Ishikawa (cell line): Measurements from ENCODE around the gene RYR3.

Experiments
- CEBPB ChIP-seq: IDR thresholded peaks from 2 replicates; pipeline ENCODE4 v1.6.1; 2012
- CREB1 ChIP-seq: IDR thresholded peaks from 2 replicates; pipeline ENCODE4 v1.6.1; 2012; ENCODE audit warnings: low read depth
- EGR1 ChIP-seq: IDR thresholded peaks from 2 replicates; pipeline ENCODE4 v1.6.1; 2012
- EP300 ChIP-seq: IDR thresholded peaks from 2 replicates; pipeline ENCODE4 v1.6.1; 2012; ENCODE audit warnings: borderline replicate concordance
- FOXM1 ChIP-seq: IDR thresholded peaks from 2 replicates; pipeline ENCODE4 v1.6.1; 2012; ENCODE audit warnings: low read depth, borderline replicate concordance
- NFIC ChIP-seq: IDR thresholded peaks from 2 replicates; pipeline ENCODE4 v1.6.1; 2012
- RAD21 ChIP-seq: IDR thresholded peaks from 2 replicates; pipeline ENCODE4 v1.6.1; 2012; ENCODE audit warnings: low read depth
- TAF1 ChIP-seq: IDR thresholded peaks from 2 replicates; pipeline ENCODE4 v1.6.1; 2012; ENCODE audit warnings: low read depth, mild to moderate bottlenecking
- TCF12 ChIP-seq: IDR thresholded peaks from 2 replicates; pipeline ENCODE4 v1.6.1; 2012; ENCODE audit warnings: low read depth
- TEAD4 ChIP-seq: IDR thresholded peaks from 2 replicates; pipeline ENCODE4 v1.6.1; 2012
- YY1 ChIP-seq: IDR thresholded peaks from 2 replicates; pipeline ENCODE4 v1.6.1; 2012; ENCODE audit warnings: low read depth
- ZBTB7A ChIP-seq: IDR thresholded peaks from 2 replicates; pipeline ENCODE4 v1.6.1; 2012; ENCODE audit warnings: low read depth
- TF ChIP-seq, protein P1 (sequence below): IDR thresholded peaks from 2 replicates; pipeline ENCODE4 v1.6.1; 2012
- TF ChIP-seq, protein P2 (sequence below): IDR thresholded peaks from 2 replicates; pipeline ENCODE4 v1.6.1; 2012
- TF ChIP-seq, protein P3 (sequence below): IDR thresholded peaks from 2 replicates; pipeline ENCODE4 v1.6.1; 2012; ENCODE audit warnings: low read depth, mild to moderate bottlenecking

The RYR3 gene

DNA sequence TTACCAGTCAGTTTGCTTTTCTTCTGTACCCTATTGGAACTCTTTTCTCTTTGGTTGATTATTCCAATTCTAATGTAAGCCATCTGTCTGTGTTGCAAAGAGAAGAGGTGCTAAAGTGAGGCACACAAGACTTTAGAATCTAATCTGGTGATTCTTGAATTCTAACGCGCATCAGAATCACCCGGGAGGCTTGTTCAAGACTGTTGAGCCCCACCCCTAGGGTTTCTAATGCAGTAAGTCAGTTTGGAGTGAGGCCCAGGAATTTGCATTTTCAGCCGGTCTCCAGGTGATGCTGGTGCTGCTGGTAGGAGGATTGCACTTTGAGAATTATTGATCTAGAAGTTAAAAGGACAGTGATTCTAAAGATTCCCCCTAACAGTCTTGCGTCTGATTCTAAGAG is 472.2 kb downstream of the RYR3 start:
- no peak for TF ChIP-seq FOXM1
- TF ChIP-seq, protein P1, sequence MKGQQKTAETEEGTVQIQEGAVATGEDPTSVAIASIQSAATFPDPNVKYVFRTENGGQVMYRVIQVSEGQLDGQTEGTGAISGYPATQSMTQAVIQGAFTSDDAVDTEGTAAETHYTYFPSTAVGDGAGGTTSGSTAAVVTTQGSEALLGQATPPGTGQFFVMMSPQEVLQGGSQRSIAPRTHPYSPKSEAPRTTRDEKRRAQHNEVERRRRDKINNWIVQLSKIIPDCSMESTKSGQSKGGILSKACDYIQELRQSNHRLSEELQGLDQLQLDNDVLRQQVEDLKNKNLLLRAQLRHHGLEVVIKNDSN: no peak
- no peak for TF ChIP-seq EGR1
- no peak for TF ChIP-seq EP300
- no peak for TF ChIP-seq CREB1
- TF ChIP-seq, protein P2, sequence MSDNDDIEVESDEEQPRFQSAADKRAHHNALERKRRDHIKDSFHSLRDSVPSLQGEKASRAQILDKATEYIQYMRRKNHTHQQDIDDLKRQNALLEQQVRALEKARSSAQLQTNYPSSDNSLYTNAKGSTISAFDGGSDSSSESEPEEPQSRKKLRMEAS: no peak

DNA sequence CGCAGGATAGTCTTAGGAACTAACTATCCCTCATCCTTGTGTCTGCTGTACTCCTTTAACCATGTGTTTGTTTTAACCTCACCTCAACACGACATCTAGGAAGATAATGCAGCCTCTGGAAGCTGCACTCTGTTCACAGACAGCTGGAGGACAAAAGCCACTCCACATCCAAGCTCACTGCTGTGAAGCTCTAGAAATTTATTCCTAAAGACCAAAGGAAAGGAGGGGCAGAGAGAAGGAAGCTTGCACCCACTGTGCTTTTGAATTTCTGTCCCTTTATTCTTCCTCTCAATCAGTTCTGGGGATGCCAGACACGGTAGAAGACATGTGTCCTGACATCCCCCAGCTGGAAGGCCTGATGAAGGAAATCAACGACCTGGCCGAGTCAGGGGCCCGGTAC is 474.6 kb downstream of the RYR3 start:
- TF ChIP-seq, protein P3, sequence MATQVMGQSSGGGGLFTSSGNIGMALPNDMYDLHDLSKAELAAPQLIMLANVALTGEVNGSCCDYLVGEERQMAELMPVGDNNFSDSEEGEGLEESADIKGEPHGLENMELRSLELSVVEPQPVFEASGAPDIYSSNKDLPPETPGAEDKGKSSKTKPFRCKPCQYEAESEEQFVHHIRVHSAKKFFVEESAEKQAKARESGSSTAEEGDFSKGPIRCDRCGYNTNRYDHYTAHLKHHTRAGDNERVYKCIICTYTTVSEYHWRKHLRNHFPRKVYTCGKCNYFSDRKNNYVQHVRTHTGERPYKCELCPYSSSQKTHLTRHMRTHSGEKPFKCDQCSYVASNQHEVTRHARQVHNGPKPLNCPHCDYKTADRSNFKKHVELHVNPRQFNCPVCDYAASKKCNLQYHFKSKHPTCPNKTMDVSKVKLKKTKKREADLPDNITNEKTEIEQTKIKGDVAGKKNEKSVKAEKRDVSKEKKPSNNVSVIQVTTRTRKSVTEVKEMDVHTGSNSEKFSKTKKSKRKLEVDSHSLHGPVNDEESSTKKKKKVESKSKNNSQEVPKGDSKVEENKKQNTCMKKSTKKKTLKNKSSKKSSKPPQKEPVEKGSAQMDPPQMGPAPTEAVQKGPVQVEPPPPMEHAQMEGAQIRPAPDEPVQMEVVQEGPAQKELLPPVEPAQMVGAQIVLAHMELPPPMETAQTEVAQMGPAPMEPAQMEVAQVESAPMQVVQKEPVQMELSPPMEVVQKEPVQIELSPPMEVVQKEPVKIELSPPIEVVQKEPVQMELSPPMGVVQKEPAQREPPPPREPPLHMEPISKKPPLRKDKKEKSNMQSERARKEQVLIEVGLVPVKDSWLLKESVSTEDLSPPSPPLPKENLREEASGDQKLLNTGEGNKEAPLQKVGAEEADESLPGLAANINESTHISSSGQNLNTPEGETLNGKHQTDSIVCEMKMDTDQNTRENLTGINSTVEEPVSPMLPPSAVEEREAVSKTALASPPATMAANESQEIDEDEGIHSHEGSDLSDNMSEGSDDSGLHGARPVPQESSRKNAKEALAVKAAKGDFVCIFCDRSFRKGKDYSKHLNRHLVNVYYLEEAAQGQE: no peak
- TF ChIP-seq EGR1: no peak
- TF ChIP-seq CREB1: no peak
- TF ChIP-seq FOXM1: no peak
- no peak for TF ChIP-seq YY1
- no peak for TF ChIP-seq CEBPB
- no peak for TF ChIP-seq TAF1
- no peak for TF ChIP-seq RAD21
- TF ChIP-seq, protein P2: no peak

DNA sequence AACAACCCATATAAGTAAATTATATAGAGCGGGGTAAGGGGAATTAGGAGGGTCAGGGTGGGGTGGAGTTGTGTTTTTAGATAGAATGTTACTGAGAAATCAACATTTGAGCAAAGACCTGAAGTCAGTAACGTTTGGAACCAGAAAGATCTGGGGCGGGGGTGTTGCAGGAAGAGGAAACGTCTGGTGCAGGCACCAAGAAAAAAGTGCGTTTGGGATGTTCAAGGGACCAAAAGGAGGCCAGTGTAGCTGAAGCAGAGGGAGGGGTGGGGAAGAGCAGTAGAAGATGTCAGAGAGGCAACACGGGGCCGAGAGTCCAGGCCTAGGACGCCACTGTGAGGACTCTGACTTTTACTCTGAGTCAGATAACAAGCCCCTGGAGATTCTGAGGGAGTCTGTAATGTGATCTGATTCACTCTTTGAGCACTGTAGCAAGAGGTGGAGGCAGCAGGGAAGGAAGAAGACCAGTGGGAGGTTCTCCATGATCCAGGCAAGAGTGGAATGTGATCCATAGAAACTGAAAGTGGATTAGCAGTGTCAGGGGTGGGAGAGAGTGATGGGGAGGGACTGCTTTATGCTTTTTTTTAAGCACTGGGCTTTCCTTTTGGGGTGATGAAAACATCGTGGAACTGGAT is 478.3 kb downstream of the RYR3 start:
- TF ChIP-seq, protein P2: no peak
- TF ChIP-seq TCF12 (no peak), EP300 (no peak), TEAD4 (no peak), RAD21 (no peak), YY1 (no peak), CEBPB (no peak), CREB1 (no peak), ZBTB7A (no peak), FOXM1 (no peak), TAF1 (no peak), NFIC (no peak), EGR1 (no peak)
- TF ChIP-seq, protein P3: no peak
- TF ChIP-seq, protein P1: no peak

DNA sequence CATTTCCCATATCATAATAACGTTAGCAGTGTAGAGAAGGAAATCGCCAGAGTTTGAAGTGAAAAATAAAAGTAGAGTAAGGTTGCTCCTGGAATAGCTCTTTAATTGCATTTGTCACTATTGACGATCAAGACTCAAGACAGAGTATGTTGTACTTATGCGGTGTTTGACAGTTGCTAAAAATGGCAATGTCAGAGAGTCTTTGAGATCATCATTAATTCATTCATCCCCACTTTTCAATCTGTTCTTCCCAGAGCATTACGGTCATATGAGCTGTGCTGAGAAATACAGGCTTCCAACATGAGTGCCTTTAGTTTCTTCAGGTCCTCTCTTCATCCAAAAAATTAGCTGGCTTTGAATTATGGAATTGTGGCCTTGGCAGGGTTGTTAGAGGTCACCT is 483.7 kb downstream of the RYR3 start:
- no peak for TF ChIP-seq RAD21
- TF ChIP-seq, protein P3: no peak

DNA sequence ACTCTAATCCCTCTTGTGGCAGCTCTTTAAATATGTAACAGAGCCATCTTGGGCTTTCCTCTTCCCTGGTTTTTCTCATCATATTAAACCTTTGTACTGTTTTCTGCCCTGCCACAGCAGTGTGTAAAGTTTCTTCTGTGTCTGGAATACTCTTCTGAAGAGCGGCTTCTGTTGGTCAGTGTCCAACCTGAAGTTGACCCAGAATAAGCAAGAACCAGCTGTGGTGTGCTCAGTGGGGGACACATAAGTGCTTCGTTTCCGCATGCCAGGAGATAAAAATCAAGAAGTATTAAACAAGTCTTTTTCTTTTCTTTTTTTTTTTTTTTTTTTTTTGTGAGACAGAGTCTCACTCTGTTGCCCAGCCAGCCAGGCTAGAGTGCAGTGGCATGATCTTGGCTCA is 484.3 kb downstream of the RYR3 start:
- TF ChIP-seq TEAD4 (no peak), EP300 (no peak), CEBPB (no peak), RAD21 (no peak), ZBTB7A (no peak), NFIC (no peak), TAF1 (no peak), EGR1 (no peak), FOXM1 (no peak), TCF12 (no peak), CREB1 (no peak), YY1 (no peak)
- TF ChIP-seq, protein P1: no peak
- TF ChIP-seq, protein P3: no peak
- TF ChIP-seq, protein P2: no peak
